SJSA1 (cell line): Measurements from ENCODE around the gene SOCS7. TPM values are rescaled to one million over a fixed set of nuclear protein-coding genes. Genes with fewer than 3 reads are reported as not detected.

Experiments
- DNase-seq, 2 experiments: peaks; one replicate each; pipeline ENCODE4 v3.0.0-alpha.2; 2015 to 2020; ENCODE audit warnings: low spot score in 2 of 2, low read depth in 1 of 2
- H3K27ac ChIP-seq: fragments of 250-450 bp; sonication (Bioruptor Pico); 2 replicates; pipeline ENCODE4 v1.5.1; 2020; ENCODE audit warnings: mild to moderate bottlenecking, moderate library complexity
- H3K27me3 ChIP-seq: fragments of 250-450 bp; sonication (Bioruptor Pico); replicated peaks from 2 replicates; pipeline ENCODE4 v1.5.1; 2020; ENCODE audit warnings: mild to moderate bottlenecking, moderate library complexity
- H3K36me3 ChIP-seq: fragments of 250-450 bp; sonication (Bioruptor Pico); 2 replicates; pipeline ENCODE4 v1.5.1; 2020; ENCODE audit warnings: mild to moderate bottlenecking
- H3K4me1 ChIP-seq: fragments of 250-450 bp; sonication (Bioruptor Pico); replicated peaks from 2 replicates; pipeline ENCODE4 v1.6.1; 2021; ENCODE audit warnings: mild to moderate bottlenecking
- H3K4me3 ChIP-seq: fragments of 250-450 bp; sonication (Bioruptor Pico); 2 replicates; pipeline ENCODE4 v1.5.1; 2020; ENCODE audit warnings: mild to moderate bottlenecking
- H3K9me3 ChIP-seq: fragments of 250-450 bp; sonication (Bioruptor Pico); replicated peaks from 2 replicates; pipeline ENCODE4 v1.5.1; 2020; ENCODE audit warnings: mild to moderate bottlenecking
- total RNA-seq: library from RNA; depleted of rRNA; stranded (reverse); fragments of >200 nt; shearing (Covaris generic); gene quantifications from 2 replicates; pipeline ENCODE4 v1.2.3, GENCODE V29; 2014; rRNA removed

Gene SOCS7, protein sequence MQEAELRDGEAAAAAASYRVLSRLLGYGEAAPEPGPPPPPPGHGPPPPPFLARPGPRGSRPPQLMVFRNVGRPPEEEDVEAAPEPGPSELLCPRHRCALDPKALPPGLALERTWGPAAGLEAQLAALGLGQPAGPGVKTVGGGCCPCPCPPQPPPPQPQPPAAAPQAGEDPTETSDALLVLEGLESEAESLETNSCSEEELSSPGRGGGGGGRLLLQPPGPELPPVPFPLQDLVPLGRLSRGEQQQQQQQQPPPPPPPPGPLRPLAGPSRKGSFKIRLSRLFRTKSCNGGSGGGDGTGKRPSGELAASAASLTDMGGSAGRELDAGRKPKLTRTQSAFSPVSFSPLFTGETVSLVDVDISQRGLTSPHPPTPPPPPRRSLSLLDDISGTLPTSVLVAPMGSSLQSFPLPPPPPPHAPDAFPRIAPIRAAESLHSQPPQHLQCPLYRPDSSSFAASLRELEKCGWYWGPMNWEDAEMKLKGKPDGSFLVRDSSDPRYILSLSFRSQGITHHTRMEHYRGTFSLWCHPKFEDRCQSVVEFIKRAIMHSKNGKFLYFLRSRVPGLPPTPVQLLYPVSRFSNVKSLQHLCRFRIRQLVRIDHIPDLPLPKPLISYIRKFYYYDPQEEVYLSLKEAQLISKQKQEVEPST
- total RNA-seq: 10.8 and 14.2 TPM in 2 replicates

DNA sequence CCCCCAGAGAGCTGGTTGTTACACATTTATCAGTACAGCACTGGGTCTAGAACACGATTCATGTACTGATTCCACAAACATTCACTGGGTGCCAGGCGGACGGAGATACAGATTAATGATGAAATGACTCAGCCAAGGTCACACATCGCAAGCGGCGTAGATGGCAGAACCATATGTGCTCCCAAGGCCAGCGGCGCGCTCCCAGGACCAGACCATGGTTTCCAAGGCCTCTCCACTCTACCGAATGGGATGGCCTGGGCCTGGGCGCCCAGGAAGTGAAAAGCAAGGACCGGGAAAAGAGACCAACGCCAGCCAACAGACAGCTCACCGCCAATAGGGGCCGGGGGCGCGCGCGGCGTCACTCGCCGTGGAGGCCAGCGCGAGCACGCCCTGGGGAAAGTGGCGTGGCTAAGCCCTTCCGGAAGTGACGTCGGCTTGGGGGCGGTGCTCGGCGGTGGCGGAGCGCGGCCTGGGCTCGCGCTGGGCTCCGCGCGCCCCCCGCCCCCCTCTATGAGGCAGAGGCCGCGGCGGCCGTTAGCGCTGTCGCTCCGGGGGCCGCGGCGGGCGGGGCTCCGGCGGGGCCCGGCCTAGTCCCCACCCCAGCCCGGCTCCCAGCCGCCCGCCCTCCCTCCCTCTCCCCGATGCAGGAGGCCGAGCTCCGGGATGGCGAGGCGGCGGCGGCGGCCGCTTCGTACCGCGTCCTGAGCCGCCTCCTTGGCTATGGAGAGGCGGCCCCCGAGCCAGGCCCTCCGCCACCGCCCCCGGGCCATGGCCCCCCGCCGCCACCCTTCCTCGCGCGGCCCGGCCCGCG, at the start of gene SOCS7:
SOCS7 (plus strand) TSS at position 433 of the 811 bp plus-strand sequence; CDS start at position 642, 209 bp downstream.
- Histone ChIP-seq H3K27me3 (no peaks in the 10 kb centered on the region), H3K27ac (peak within 1 kb of the TSS; percentile 66), H3K4me3 (peak within 1 kb of the TSS; percentile 81), H3K4me1 (peaks cover 21% of the 10 kb centered on the region), H3K9me3 (no peaks in the 10 kb centered on the region), H3K36me3 (peaks cover 8% of the 10 kb centered on the region)
- peak; percentile 95 to 96 for DNase-seq

- Histone ChIP-seq H3K4me1 (no peaks in the 10 kb centered on the region), H3K27ac (no peak overlapping the region), H3K36me3 (peaks cover 25% of the 10 kb centered on the region), H3K9me3 (no peaks in the 10 kb centered on the region), H3K4me3 (no peak overlapping the region), H3K27me3 (no peaks in the 10 kb centered on the region)
- DNase-seq: no peak
Observed at GRCh38 chr17:38315497-38315896, 36.1 kb upstream of the SOCS7 start.

GRCh38 chr17:38317081-38317480, 34.6 kb upstream of the SOCS7 start:
- H3K36me3 ChIP-seq: peaks cover 28% of the 10 kb centered on the region
- H3K27ac ChIP-seq: no peak overlapping the region
- H3K4me1 ChIP-seq: no peaks in the 10 kb centered on the region
- H3K9me3 ChIP-seq: no peaks in the 10 kb centered on the region
- no peak overlapping the region for H3K4me3 ChIP-seq
- no peaks in the 10 kb centered on the region for H3K27me3 ChIP-seq
- DNase-seq: no peak

DNA sequence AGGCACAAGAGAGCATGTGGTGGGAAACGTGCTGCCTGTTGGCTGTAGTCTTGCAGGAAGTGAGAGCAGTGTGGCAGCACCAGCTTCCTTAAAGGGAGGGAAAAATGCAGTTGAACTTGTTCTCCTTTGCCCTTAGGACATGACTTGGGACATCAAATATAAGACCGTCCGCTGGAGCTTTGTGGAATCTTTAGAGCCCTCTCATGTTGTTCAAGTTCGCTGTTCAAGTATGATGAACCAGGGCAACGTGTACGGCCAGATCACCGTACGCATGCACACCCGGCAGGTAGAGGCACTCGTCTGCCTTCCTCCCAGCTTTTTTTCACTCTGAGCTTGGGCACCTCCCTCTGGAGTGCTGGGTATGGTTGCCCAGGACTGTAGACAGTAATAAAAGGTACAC, 31.2 kb upstream of the SOCS7 start:
- no peak overlapping the region for H3K27ac ChIP-seq

DNA sequence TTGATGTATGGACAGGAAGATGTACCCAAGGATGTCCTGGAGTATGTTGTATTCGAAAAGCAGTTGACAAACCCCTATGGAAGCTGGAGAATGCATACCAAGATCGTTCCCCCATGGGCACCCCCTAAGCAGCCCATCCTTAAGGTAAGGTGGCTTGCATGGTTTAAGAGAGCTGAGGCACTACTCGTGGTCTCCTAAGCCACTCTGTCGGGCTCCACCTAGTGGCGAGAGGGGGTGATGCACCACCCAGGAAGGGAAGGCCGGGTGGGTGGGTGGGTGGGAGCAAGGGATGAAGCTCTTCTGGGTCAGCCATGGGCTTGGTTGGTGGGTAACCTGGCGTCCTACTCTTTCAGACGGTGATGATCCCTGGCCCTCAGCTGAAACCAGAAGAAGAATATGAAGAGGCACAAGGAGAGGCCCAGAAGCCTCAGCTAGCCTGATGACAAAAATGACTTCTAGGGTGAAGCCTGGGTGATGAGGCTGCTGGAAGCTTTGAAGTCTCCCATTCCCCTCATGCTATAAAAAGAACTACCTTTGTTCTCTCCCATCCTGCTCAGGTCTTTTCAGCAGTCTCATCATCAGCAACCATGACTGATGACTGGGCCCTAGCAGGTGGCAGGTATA, 29.4 kb upstream of the SOCS7 start:
- no peak overlapping the region for H3K27ac ChIP-seq
- DNase-seq: peak; percentile 34 to 71
- H3K9me3 ChIP-seq: no peaks in the 10 kb centered on the region
- no peak overlapping the region for H3K4me3 ChIP-seq
- H3K4me1 ChIP-seq: no peaks in the 10 kb centered on the region
- no peaks in the 10 kb centered on the region for H3K27me3 ChIP-seq
- H3K36me3 ChIP-seq: peaks cover 27% of the 10 kb centered on the region

More for the DNA sequence above, 31.2 kb upstream of the SOCS7 start:
- H3K9me3 ChIP-seq: no peaks in the 10 kb centered on the region
- peaks cover 38% of the 10 kb centered on the region for H3K36me3 ChIP-seq
- H3K4me3 ChIP-seq: no peak overlapping the region
- H3K27me3 ChIP-seq: no peaks in the 10 kb centered on the region
- DNase-seq: no peak
- no peaks in the 10 kb centered on the region for H3K4me1 ChIP-seq

DNA sequence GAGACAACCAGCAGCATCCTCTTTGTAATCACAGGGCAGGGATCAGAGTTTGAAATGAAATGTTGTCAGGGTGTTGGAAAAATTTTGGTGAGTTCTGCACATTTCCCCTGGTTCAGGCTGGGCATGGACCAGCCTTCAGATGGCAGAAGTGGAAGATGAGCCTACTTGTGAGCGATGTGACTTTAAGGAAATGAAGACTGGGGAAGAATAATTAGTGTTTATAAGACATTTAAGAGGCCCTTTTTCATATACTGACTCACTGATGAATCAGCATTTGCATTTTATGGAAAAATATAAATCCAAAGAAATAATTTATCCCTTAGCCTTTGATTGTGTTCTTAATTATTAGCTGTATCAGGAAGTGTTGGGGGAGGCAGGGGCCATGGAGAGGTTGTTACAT, 28.7 kb upstream of the SOCS7 start:
- no peaks in the 10 kb centered on the region for H3K9me3 ChIP-seq
- H3K4me3 ChIP-seq: no peak overlapping the region
- no peaks in the 10 kb centered on the region for H3K27me3 ChIP-seq
- no peak overlapping the region for H3K27ac ChIP-seq
- DNase-seq: no peak
- H3K36me3 ChIP-seq: peaks cover 26% of the 10 kb centered on the region
- H3K4me1 ChIP-seq: no peaks in the 10 kb centered on the region

GRCh38 chr17:38324141-38324697, 27.4 kb upstream of the SOCS7 start:
- no peaks in the 10 kb centered on the region for H3K27me3 ChIP-seq
- no peak overlapping the region for H3K4me3 ChIP-seq
- H3K9me3 ChIP-seq: no peaks in the 10 kb centered on the region
- no peak overlapping the region for H3K27ac ChIP-seq
- no peak for DNase-seq
- H3K4me1 ChIP-seq: no peaks in the 10 kb centered on the region
- H3K36me3 ChIP-seq: peaks cover 24% of the 10 kb centered on the region

DNA sequence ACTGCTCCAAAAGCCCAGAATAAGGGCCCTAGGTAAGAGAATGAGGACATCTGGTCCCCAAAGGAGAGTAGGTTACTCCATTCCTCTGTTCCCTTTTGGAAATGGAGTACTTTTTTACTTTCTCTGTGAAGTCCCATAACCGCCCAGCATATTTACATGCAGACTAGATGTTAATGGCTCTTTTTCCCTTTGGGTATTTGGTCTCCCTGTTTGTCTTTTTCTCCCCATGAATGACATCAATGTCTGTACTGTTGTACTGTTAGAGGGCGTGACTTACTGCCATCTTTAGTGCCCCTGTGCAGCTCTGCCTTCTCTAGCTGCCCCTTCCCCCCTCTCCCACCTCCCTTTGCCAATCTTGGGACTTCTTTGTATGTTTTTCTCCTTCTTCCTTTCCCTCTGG, 26.9 kb upstream of the SOCS7 start:
- DNase-seq: no peak
- H3K9me3 ChIP-seq: no peaks in the 10 kb centered on the region
- H3K4me1 ChIP-seq: no peaks in the 10 kb centered on the region
- no peaks in the 10 kb centered on the region for H3K27me3 ChIP-seq
- peaks cover 18% of the 10 kb centered on the region for H3K36me3 ChIP-seq
- H3K27ac ChIP-seq: no peak overlapping the region
- H3K4me3 ChIP-seq: no peak overlapping the region

DNA sequence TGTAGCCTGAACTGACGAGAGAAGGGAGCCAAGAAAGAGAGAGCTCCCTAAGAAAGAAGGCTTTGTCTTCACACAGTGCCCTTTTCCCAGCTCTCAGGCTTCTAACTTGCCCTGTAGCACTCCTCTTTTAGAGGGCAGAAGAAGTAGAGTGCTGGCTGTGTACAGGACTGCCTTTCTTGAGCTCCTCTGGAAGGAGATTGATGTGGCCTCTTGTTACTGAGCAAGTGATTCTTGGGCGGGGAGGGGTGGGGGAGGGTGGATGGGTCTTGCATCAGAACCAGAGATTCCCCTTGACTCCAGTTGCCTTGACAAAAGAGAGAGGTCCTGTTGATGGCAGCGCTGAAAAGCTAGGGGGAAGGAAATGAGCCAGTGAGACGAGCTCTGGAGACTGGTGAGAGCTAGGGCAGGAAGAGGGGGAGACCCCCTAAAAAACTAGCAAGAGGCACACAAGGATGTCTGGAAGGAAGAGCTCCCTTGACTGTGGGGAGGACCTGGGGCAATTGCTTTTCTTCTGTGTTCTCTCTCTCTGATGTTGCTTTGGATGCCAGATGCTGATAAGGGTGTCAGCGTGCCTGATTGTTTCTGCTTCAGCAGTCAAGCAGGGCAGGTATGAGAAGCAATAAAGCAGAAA, 26.3 kb upstream of the SOCS7 start:
- Histone ChIP-seq H3K27ac (no peak overlapping the region), H3K36me3 (peaks cover 14% of the 10 kb centered on the region), H3K4me3 (no peak overlapping the region), H3K27me3 (no peaks in the 10 kb centered on the region), H3K4me1 (no peaks in the 10 kb centered on the region), H3K9me3 (no peaks in the 10 kb centered on the region)
- DNase-seq: no peak

DNA sequence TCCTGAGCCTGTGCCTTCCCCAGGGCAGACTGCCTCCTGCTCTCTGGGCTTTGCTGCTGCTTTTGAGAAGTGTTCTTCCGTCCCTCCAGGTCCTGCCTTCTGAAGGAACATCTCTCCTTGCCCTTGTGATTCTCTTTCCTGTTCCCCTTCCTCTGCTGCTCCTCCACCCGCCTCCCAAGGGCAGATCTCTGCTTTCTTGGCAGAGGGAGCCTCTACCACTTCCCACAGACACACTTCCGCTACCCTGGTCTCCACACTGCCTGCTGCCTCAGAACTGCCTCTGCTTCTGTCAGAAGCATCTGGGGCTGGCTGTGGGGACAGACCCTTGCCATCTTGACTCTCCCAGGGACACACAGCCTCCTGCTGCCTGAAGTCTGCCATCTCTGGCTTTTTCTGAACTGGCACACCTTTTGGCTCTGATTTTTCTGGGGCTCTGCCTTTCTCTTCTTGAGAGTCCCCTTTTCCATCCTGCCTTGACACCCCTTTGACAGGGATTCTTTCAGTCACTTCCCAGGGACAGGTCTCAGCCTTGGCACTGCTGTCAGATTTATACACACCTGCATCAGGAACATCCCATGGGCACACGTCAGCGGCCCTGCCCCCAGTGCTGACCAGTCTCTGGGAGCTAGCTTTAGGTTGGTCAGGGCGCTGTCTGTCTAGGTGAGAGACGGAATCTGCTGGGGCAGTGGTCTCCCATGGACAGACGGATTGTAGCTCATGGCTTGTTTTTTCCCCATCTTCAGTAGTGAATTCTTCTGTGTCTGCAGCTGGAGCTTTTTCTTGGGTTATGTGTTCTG, 24.4 kb upstream of the SOCS7 start:
- Histone ChIP-seq H3K27me3 (0 out of 2 replicates have a peak, but pooled peaks cover 3% of the 10 kb centered on the region), H3K4me1 (no peaks in the 10 kb centered on the region), H3K9me3 (no peaks in the 10 kb centered on the region), H3K27ac (no peak overlapping the region), H3K4me3 (no peak overlapping the region), H3K36me3 (peaks cover 10% of the 10 kb centered on the region; the same call in 1 of the 2 replicates)
- no peak for DNase-seq

- Histone ChIP-seq H3K27ac (no peak overlapping the region), H3K27me3 (0 out of 2 replicates have a peak, but pooled peaks cover 5% of the 10 kb centered on the region), H3K36me3 (peaks cover 4% of the 10 kb centered on the region; the same call in 1 of the 2 replicates), H3K4me1 (no peaks in the 10 kb centered on the region), H3K9me3 (no peaks in the 10 kb centered on the region), H3K4me3 (no peak overlapping the region)
- no peak for DNase-seq
Observed at GRCh38 chr17:38327936-38328335, 23.7 kb upstream of the SOCS7 start.

GRCh38 chr17:38328620-38329019, 23.0 kb upstream of the SOCS7 start:
- DNase-seq: no peak
- Histone ChIP-seq H3K36me3 (no peaks in the 10 kb centered on the region), H3K9me3 (no peaks in the 10 kb centered on the region), H3K27ac (no peak overlapping the region), H3K4me1 (no peaks in the 10 kb centered on the region), H3K27me3 (0 out of 2 replicates have a peak, but pooled peaks cover 5% of the 10 kb centered on the region), H3K4me3 (no peak overlapping the region)
